ENCODE measurements around the gene TMEM54. TPM values are rescaled to one million over a fixed set of nuclear protein-coding genes. Genes with fewer than 3 reads are reported as not detected.

TMEM54 gene
- total RNA-seq, 1 donor from 2014 or later = 0.44 TPM

DNA sequence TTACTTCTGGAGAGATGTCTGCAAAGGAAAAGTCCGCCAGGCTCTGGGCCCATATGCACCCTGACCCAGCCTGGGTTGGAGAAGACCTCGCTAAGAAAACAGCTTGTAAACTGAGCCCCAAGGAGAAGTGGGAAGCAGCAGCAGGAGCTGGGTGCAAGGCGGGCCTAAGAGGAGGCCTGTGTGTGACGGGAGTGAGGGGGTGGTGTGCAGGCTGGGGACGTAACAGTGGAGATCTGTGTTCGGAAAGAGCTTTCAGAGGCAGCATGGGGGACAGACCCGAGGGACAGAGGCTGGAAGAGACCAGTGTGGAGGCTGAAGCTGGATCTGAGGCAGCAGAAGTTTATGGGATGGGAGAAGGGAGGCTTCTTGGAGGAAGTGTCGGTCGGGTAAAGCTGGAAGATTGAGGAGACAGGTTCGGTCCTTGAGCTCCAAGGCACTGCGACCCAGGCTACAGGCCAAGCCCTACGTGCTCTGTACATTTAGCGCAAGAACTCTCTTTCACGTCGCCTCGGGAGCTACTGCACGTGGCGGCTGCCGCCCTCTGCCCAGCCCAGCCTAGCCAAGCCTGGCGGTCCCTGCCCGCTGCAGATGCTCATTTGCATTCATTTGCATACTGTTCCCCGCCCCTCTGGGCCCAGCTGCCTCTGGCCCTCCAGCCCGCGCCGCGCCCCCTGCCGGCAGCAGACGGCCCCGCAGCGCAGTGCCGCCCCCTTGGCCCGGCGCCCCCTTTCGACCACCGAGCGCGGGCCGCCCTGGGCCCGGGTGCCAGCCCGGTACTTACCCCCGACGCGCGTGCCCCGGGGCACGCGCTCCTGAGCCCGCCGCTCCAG lies 8.6 kb downstream of the TMEM54 start:
- TF ChIP-seq, protein P1, sequence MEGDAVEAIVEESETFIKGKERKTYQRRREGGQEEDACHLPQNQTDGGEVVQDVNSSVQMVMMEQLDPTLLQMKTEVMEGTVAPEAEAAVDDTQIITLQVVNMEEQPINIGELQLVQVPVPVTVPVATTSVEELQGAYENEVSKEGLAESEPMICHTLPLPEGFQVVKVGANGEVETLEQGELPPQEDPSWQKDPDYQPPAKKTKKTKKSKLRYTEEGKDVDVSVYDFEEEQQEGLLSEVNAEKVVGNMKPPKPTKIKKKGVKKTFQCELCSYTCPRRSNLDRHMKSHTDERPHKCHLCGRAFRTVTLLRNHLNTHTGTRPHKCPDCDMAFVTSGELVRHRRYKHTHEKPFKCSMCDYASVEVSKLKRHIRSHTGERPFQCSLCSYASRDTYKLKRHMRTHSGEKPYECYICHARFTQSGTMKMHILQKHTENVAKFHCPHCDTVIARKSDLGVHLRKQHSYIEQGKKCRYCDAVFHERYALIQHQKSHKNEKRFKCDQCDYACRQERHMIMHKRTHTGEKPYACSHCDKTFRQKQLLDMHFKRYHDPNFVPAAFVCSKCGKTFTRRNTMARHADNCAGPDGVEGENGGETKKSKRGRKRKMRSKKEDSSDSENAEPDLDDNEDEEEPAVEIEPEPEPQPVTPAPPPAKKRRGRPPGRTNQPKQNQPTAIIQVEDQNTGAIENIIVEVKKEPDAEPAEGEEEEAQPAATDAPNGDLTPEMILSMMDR (IDR thresholded peaks at IDR 0.05) = no peak
- ChIA-PET POLR2A (interaction anchor here (0.5 to 0.9 kb wide), 2 partner anchors 52 to 234 kb away, joined by 3 read pairs; no protein-coding TSS in a partner anchor), CTCF (interaction anchor here (0.9 to 1.5 kb wide), 4 partner anchors 20 to 373 kb away, joined by 3 to 6 read pairs (median 4); no protein-coding TSS in a partner anchor)
- no peaks in the 10 kb centered on the region for H3K36me3 Mint-ChIP-seq (ENCODE audit: low read depth)
- intact Hi-C loops (cut with micrococcal nuclease) = no loop called here
- no peaks in the 10 kb centered on the region for H3K9me3 Mint-ChIP-seq
- peaks cover 17% of the 10 kb centered on the region for H3K4me1 Mint-ChIP-seq
- peaks cover 56% of the 10 kb centered on the region for H3K27me3 Mint-ChIP-seq
- ATAC-seq (ENCODE audit: low read depth) = peak; percentile 78
- peak overlapping the region; percentile 69 for H3K4me3 Mint-ChIP-seq
- no peak overlapping the region for H3K27ac Mint-ChIP-seq
- peak; percentile 46 for DNase-seq

- ATAC-seq (ENCODE audit: low read depth) (no peak), DNase-seq (no peak)
- TF ChIP-seq, protein P1 (IDR thresholded peaks at IDR 0.05) = no peak
- intact Hi-C loops (cut with micrococcal nuclease) = no loop called here
- Mint-ChIP-seq H3K36me3 (ENCODE audit: low read depth) (no peaks in the 10 kb centered on the region), H3K4me3 (no peak overlapping the region), H3K27me3 (peaks cover 65% of the 10 kb centered on the region), H3K4me1 (peaks cover 20% of the 10 kb centered on the region), H3K27ac (no peak overlapping the region), H3K9me3 (no peaks in the 10 kb centered on the region)
- ChIA-PET POLR2A (no interaction called here), CTCF (interaction anchor here (1.1 to 1.5 kb wide), 3 partner anchors 19 to 372 kb away, joined by 3 to 6 read pairs (median 4); no protein-coding TSS in a partner anchor)
Measured at GRCh38 chr1:32891630-32892029, 9.6 kb downstream of the TMEM54 start.

DNA sequence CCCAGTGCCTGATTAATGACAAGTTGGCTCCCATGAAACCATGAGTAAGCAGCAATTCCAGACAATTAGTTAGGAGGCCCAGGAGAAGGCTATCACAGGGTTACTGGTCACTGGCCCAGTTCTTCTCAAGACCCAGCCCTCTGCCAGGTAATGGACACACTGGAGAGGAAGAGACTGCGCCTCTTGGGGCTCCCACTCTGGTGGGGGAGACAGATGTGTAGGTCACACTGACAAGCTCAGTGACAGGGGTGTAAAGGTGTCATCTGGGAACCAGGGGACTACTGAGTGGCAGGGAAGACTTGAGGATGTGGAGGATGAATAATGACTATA lies 10.0 kb downstream of the TMEM54 start:
- ChIA-PET POLR2A (no interaction called here), CTCF (interaction anchor here (1.2 kb wide), 1 partner anchor 16 kb away, joined by 3 read pairs; no protein-coding TSS in a partner anchor)
- Mint-ChIP-seq H3K27ac (no peak overlapping the region), H3K4me1 (peaks cover 20% of the 10 kb centered on the region), H3K27me3 (peaks cover 67% of the 10 kb centered on the region), H3K36me3 (ENCODE audit: low read depth) (no peaks in the 10 kb centered on the region), H3K4me3 (no peak overlapping the region), H3K9me3 (no peaks in the 10 kb centered on the region)
- ATAC-seq (ENCODE audit: low read depth) (no peak), DNase-seq (no peak)
- intact Hi-C loops (cut with micrococcal nuclease) = no loop called here
- TF ChIP-seq, protein P1 (IDR thresholded peaks at IDR 0.05) = no peak

GRCh38 chr1:32890516-32891240 lies 10.5 kb downstream of the TMEM54 start:
- Mint-ChIP-seq H3K4me1 (peaks cover 21% of the 10 kb centered on the region), H3K9me3 (no peaks in the 10 kb centered on the region), H3K4me3 (no peak overlapping the region), H3K36me3 (ENCODE audit: low read depth) (no peaks in the 10 kb centered on the region), H3K27me3 (peaks cover 67% of the 10 kb centered on the region), H3K27ac (no peak overlapping the region)
- POLR2A ChIA-PET = no interaction called here
- CTCF ChIA-PET = interaction anchor here (1.2 kb wide), 1 partner anchor 15 kb away, joined by 3 read pairs; no protein-coding TSS in a partner anchor
- TF ChIP-seq, protein P1 (IDR thresholded peaks at IDR 0.05) = no peak
- intact Hi-C loops (cut with micrococcal nuclease) = no loop called here
- DNase-seq (no peak), ATAC-seq (ENCODE audit: low read depth) (no peak)

DNA sequence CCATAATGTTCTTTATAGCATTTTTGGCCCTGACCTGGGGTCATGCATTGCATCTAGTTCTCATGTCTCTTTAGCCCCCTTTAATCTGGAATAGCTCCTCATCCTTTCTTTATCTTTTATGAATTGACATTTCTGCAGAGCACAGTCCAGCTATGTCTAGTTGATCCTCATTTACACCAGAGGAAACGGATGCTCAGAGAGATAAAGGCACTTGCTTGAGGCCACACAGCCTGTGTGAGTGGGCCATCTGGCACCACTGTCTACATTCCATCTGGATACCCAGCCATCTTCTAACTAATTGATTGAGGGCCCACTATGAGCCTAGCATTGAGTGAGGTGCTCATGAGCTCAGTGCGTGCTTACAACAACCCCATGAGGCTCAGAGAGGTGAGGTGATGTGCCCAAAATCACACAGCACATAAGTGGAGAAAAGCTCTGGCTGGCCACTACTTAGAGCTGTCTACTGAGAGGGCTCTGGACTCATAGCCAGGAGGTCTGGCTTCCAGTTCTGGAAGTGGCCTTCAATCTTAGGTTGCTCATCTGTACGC lies 11.4 kb downstream of the TMEM54 start:
- no peak overlapping the region for H3K4me3 Mint-ChIP-seq

More for the DNA sequence above, 11.4 kb downstream of the TMEM54 start:
- DNase-seq (no peak), ATAC-seq (ENCODE audit: low read depth) (no peak)
- H3K36me3 Mint-ChIP-seq (ENCODE audit: low read depth) = no peaks in the 10 kb centered on the region
- TF ChIP-seq, protein P1 (IDR thresholded peaks at IDR 0.05) = no peak
- no peaks in the 10 kb centered on the region for H3K9me3 Mint-ChIP-seq
- peaks cover 25% of the 10 kb centered on the region for H3K4me1 Mint-ChIP-seq
- peaks cover 73% of the 10 kb centered on the region for H3K27me3 Mint-ChIP-seq
- CTCF ChIA-PET = interaction anchor here (1.2 kb wide), 1 partner anchor 15 kb away, joined by 3 read pairs; no protein-coding TSS in a partner anchor
- POLR2A ChIA-PET = no interaction called here
- H3K27ac Mint-ChIP-seq = no peak overlapping the region
- intact Hi-C loops (cut with micrococcal nuclease) = no loop called here

Measured in activated B cell treated with CpG ODN at 0.5 μM for 24 hours (primary cell).